NCI-H2081 (cell line): Measurements from ENCODE around the gene SPAG9.

Experiments
- DNase-seq, 2 experiments: peaks; one replicate each; lab custom pipeline; 2025; lab: John Stamatoyannopoulos, UW

The SPAG9 gene

GRCh38 chr17:50939795-50940684, 180.6 kb downstream of the SPAG9 start:
- DNase-seq, result no peak

- no peak for DNase-seq
Observed at GRCh38 chr17:50939542-50939794, 181.2 kb downstream of the SPAG9 start.

GRCh38 chr17:50938821-50939541, 181.7 kb downstream of the SPAG9 start:
- no peak for DNase-seq

GRCh38 chr17:50935996-50936266, 184.7 kb downstream of the SPAG9 start:
- DNase-seq, result no peak

DNA sequence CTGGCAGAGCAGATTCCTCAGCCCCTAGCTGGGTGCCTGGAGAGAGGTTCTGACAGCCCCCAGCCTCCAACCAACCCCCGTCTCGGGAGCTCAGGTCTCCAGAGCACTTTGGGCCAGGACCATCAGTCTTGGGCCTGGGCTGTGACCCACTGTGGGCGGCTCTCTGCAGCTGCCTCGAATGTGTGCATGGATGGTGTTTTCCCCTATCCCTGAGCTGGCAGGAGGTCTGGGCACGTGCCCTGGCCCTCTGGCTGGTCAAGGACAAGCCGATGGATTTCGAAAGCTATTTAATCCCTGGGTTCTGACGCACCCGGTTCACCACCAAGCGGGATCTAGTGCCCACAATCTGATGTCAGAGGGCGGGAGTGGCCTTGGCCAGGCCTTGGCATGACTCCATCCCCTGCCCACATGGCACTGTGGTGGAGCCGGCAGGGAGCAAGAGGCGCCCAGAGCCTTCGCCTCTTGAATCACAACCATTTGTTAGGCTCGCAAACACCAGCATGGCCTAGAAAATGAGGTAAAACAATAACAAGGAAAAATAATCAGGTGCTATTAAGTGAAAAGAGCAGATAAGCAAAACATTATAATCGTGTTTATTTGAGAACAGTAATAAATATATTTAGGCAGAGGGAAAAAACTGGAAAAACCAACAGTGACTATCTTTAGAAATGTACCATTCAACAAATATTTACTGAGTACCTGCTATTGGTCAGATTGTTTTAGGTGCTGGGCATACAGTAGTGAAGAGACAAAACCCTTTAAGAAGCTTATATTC, 185.3 kb downstream of the SPAG9 start:
- DNase-seq, result peak in 1 of 2 experiments; percentile 50

DNA sequence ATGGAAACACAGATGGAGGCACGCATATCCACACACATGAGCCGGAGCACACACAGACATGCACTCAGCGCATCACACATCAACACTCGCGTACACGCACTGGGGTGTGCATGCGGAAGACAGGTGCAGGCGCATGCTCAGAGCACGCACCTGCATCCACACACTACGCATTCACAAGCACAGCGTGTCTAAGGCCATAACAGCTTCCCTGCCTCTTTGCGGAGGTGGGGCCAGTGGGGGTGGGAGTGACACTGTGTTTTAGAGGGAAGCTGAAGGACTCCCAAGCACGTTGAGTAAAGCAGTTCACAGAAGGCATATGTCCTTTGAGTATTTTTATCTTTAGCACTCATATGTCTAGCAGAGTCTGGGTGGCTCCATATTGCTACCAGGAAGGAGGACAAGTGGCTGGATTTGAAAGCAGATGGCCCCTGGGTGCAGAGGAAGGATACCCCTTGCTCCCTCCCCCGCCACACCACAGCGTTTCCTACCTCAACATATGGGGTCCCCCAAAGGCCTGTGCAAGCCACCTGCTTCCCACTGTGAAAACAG, 185.9 kb downstream of the SPAG9 start:
- DNase-seq, result no peak

GRCh38 chr17:50934161-50934560, 186.5 kb downstream of the SPAG9 start:
- DNase-seq, result no peak

GRCh38 chr17:50931144-50931908, 189.3 kb downstream of the SPAG9 start:
- peak; percentile 89 to 94 for DNase-seq

GRCh38 chr17:50928646-50929045, 192.0 kb downstream of the SPAG9 start:
- DNase-seq, result no peak

- DNase-seq, result no peak
Observed at GRCh38 chr17:50927287-50927686, 193.4 kb downstream of the SPAG9 start.

- DNase-seq, result no peak
Observed at GRCh38 chr17:50926523-50926922, 194.1 kb downstream of the SPAG9 start.

DNA sequence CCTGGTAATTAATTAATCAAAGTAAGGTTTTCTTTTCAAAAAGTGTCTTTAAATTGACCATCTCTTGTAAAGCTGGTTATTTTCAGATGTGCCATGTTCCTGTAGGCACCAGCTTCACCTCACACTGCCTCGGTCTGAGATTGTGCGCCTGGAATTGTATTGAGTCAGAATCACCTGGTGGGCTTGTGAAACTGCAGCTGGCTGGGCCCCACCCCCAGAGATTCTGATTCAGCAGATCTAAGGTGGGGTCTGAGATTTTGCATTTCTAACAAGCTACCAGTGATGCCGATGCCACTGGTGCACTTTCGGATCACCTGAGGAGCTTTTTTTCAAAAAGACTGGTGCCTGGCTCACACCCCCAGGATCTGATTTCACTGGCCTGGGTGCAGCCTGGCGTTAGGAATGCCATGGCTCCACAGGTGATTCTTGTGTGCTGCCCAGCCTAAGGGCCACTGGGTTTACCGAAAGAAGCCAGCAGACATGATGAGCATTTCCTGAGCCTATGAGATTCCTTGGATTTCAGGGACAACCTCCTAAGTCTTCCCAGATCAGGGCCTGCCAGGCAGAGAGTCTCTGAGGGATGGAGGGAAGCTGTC, 195.3 kb downstream of the SPAG9 start:
- no peak for DNase-seq

- DNase-seq, result no peak
Observed at GRCh38 chr17:50924800-50925199, 195.9 kb downstream of the SPAG9 start.

- no peak for DNase-seq
Observed at GRCh38 chr17:50924300-50924699, 196.4 kb downstream of the SPAG9 start.

- peak; percentile 70 to 76 for DNase-seq
Observed at GRCh38 chr17:50923611-50924010, 197.1 kb downstream of the SPAG9 start.

GRCh38 chr17:50922721-50923405, 197.8 kb downstream of the SPAG9 start:
- no peak for DNase-seq

DNA sequence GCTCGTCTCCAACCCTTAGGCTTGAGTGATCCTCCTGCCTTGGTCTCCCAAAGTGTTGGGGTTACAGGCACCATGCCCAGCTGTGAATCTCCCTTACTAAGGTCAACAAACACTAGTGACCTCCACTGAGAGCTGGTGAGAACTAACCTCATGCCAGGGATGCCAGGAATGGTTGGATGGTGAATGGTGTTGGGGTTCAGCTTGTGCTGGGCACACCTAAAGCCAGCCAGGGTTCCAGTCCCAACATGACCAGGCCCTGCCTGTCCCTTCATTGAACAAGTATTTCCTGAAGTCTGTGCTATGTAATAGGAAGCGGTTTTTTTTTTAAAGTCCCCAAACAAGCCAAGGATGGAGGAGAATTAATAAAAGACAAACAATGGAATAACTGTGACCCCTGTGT, 198.6 kb downstream of the SPAG9 start:
- no peak for DNase-seq

- DNase-seq, result no peak
Observed at GRCh38 chr17:50920891-50921586, 199.6 kb downstream of the SPAG9 start.

GRCh38 chr17:50920041-50920410, 200.6 kb downstream of the SPAG9 start:
- DNase-seq, result peak; percentile 82 to 93

DNA sequence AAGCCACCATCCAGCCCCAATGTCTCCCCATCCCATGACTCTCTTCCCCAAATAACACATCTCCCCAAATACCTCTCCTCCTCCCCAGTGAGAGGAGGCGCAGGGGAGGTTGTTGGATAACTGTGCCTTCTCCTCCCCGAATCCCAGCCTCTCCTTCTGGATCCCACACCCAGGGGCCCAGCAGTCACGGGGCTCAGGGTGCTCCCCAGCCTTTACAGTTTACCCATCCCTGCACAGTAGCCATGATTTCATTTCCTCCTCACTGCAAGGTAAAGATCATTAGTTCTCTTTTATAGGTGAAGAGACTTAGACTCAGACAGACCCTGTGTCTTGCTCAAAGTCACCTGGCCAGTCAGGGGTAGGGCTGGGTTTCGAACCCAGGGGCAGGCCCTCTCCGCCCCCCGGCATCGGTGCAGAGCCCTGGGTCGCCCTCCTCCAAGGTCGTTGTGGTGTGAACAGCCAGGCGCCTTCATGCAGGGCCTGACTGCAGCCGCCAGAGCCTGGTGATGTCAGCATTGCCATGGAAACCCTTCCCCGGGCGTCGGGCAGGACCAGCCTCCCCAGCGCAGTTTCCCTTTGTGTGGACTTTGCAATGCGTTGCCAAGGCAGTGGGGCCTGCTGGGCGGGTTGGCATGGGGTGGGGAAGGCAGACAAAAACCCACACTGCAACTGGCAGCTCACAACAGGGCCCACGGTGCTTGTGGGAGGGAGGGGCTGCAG, 201.2 kb downstream of the SPAG9 start:
- peak; percentile 99 to 100 for DNase-seq
